RPMI7951 (cell line): Measurements from ENCODE around the gene MANSC1. TPM values are rescaled to one million over a fixed set of nuclear protein-coding genes. Genes with fewer than 3 reads are reported as not detected.
"Not testable (repeated sequence)": the region's sequence is repeated elsewhere in the genome, so short reads cannot be mapped to it uniquely, and the experiment has no call there.

Experiments
- DNase-seq: peaks from one replicate; pipeline ENCODE4 v3.0.0-alpha.2; 2012; ENCODE audit warnings: low read depth
- total RNA-seq: library from RNA; depleted of rRNA; stranded (reverse); fragments of >200 nt; shearing (Covaris generic); gene quantifications from 2 replicates; pipeline ENCODE4 v1.2.3, GENCODE V29; 2014

MANSC1 gene
- total RNA-seq, 1 experiment from 2014 or later, result 8.5 TPM

GRCh38 chr12:12326262-12326661, 23.8 kb downstream of the MANSC1 start:
- DNase-seq, result no peak

DNA sequence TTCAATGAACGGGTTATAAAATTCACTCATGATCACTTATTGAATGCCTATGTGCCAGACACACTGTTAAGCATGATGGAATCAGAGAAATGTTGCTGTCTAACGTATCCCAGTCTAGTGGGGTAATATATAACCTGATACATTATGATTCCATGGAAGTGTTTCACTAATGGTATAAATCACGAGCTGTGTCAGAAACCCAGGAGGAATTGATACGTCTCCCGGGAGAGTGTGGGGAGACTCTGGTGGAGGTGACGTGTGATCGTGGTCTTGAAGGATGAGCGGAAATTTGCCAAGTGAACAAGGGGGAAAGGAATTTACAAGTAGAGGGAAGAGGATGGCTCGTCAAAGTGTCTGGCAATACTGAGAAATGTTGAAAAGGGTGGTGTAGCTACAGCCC, 26.5 kb downstream of the MANSC1 start:
- DNase-seq, result no peak

DNA sequence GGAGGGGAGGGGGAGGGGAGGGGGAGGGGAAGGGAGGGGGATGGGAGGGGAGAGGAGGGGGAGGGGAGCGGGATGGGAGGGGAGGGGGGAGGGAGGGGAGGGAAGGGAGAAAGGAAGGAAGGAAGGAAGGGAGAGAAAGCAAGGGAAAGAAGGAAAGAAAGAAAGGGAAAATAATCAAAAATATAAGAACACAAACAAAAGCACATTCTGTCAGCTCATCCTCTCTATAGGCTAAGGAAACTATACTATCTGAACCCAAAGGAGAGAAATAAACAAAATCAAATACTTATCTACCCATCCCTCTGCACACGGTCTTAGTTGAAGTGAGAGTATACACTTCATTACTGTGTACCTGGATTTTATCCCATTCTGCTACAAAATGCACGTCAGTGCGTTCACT, 26.9 kb downstream of the MANSC1 start:
- DNase-seq, result no peak

DNA sequence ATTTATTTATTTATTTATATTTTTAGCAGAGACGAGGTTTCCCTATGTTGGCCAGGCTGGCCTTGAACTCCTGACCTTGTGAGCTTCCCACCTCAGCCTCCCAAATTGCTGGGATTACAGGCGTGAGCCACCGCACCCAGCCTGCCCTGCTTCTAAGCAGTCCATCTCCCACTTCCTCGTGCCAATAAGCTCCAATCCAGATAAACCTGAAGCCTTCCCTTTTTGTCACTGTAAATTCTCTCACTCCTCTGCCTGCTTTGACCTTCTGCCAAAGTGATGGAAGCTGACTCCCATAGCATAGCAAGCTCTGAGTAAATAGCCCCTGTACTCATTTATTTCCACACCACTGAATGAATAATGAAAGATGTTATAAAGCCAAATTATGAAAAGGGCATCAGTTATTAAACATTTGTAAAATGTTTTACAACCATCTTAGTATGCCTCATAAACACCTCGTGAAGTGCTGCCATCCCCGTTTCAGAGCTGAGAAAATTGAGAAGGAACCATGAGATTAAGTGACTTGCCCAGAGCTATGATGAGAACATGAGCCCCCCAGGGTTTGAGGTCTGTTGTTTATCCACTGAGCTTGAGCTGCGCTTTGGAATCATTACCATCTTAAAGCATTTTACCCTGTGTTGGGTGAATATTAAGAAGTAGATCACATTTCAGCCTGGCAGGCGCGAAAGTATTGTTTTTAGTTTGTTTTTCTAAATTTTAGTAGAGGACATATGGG, 30.4 kb downstream of the MANSC1 start:
- DNase-seq, result no peak

DNA sequence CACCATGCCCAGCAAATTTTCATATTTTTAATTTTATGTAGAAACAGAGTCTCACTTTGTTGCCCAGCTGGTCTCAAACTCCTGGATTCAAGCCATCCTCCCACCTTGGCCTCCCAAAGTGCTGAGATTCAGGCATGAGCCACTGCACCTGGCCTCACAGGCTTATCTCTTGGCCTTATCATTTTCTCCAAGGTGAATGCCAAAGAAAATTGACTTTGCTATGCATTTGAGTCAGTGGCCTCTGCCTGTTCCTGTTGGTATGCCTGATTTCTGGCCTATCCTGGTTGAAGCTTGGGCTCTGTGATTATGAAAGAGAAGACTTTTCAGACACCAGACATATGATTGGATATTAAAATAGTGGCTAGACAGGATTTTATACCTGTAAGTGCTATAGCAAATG, 34.2 kb downstream of the MANSC1 start:
- no peak for DNase-seq

GRCh38 chr12:12310695-12311094, 39.3 kb downstream of the MANSC1 start:
- not testable (repeated sequence) for DNase-seq

DNA sequence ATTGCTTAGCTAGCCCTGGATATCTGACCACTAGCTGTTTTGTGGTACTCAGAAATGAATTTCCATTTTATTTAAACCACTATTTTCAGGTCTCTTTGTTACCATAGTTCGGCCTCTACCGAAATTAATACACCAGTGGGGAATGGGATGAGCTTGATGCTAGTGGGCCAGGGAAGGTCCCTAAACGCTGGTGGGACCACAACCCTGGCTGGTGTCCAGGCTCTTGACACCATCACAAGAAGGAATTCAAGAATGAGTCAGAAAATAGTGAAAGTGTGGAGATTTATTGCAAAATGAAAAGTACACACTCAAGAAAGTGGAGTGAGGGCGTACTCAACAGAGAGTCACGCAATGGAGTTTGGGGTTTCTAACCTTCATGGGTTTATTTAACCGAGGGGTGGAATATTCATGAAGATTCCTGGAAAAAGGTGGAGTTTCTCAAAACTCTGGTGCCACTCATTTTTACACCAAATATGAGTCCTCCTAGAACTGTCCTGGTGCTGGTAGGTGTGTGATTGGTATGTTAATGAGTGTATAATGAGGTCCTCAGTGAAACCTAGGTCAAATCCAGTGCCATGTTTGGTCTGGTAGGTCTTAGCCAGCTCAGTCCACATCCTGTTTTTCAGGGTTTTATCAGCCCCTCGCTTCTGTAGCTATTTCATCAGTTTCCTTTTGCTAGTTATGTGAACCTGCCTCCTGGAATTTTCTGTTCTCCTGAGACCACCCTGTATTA, 44.3 kb downstream of the MANSC1 start:
- DNase-seq, result no peak

- DNase-seq, result no peak
Measured at GRCh38 chr12:12302976-12303375, 47.1 kb downstream of the MANSC1 start.

- no peak for DNase-seq
Measured at GRCh38 chr12:12301122-12301521, 48.9 kb downstream of the MANSC1 start.

GRCh38 chr12:12297201-12297830, 52.7 kb downstream of the MANSC1 start:
- DNase-seq, result no peak

- DNase-seq, result peak; percentile 69
Measured at GRCh38 chr12:12294215-12295005, 55.6 kb downstream of the MANSC1 start.

GRCh38 chr12:12290206-12290605, 59.8 kb downstream of the MANSC1 start:
- DNase-seq, result no peak

DNA sequence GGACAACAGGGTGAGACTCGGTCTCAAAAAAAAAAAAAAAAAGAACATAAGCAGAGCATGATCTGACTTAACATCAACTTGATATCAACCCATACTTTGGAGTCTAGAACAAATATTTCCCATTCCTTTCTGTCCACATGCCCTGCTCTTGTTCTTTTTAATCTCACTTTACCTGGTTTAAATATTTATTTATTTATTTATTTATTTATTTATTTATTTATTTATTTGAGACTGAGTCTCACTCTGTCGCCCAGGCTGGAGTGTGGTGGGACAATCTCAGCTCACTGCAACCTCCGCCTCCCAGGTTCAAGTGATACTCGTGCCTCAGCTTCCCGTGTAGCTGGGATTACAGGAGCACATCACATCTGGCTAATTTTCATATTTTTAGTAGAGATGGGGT, 63.6 kb downstream of the MANSC1 start:
- DNase-seq, result no peak

DNA sequence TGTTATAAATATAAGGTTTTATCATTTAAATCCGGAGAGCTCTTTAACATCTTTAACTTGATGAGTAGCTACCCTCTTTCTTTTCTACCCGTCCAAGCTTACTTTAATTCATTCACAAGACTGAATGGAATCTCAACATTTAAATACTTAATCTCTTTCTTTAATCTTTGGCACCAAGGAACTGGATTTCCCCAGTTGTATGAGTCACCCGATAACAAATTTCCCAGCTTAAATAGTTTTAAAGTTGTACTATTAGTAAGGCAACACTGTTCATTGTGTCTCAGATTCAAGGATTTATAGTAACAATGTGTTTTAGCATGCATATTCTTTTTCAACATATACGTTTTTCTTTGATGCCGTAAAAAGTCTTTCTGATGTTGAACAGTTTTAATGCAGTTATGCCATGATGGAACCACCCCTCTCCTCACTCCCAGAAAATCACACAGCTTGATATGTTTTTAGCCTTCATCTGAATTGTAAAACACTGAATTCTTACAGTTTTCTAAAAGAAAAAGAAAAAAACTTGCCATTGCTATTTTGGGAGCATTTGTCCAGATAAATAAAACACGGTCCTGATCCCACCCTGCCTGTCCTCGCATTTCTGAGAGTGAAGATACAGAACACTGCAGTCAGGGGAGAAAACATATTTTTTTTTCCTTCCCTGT, 67.1 kb downstream of the MANSC1 start:
- DNase-seq, result peak; percentile 76

- no peak for DNase-seq
Measured at GRCh38 chr12:12282202-12282601, 67.8 kb downstream of the MANSC1 start.

DNA sequence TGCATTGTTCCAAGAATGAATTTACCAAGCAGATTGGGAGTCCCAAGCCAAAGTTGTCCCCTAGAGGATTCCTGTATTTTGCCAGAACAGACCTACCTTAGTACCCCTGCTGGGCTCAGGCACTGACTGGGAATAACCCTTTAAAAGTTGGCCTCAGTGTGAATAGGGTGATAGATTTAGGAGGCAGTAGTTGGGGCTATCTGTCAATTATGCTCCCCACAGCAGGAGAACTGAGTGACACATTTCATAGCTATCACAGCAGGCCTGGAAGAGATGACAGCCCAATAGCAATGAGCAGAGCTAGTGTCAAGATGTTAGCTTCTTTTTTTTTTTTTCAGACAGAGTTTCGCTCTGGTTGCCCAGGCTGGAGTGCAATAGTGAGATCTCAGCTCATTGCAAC, 68.9 kb downstream of the MANSC1 start:
- DNase-seq, result no peak

- DNase-seq, result peak; percentile 58
Measured at GRCh38 chr12:12278899-12279298, 71.1 kb downstream of the MANSC1 start.
